Camera-type eye (tissue), 1 donor: ENCODE data around the gene PIP5K1B. TPM values are rescaled to one million over a fixed set of nuclear protein-coding genes. Genes with fewer than 3 reads are reported as not detected.

ENCODE experiments used
- total RNA-seq: library from RNA; depleted of rRNA; stranded (reverse); fragments of >200 nt; gene quantifications from one replicate; pipeline ENCODE4 v1.2.3, GENCODE V29; 2014

Gene PIP5K1B, protein sequence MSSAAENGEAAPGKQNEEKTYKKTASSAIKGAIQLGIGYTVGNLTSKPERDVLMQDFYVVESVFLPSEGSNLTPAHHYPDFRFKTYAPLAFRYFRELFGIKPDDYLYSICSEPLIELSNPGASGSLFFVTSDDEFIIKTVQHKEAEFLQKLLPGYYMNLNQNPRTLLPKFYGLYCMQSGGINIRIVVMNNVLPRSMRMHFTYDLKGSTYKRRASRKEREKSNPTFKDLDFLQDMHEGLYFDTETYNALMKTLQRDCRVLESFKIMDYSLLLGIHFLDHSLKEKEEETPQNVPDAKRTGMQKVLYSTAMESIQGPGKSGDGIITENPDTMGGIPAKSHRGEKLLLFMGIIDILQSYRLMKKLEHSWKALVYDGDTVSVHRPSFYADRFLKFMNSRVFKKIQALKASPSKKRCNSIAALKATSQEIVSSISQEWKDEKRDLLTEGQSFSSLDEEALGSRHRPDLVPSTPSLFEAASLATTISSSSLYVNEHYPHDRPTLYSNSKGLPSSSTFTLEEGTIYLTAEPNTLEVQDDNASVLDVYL
- total RNA-seq, result 29.0 TPM

DNA sequence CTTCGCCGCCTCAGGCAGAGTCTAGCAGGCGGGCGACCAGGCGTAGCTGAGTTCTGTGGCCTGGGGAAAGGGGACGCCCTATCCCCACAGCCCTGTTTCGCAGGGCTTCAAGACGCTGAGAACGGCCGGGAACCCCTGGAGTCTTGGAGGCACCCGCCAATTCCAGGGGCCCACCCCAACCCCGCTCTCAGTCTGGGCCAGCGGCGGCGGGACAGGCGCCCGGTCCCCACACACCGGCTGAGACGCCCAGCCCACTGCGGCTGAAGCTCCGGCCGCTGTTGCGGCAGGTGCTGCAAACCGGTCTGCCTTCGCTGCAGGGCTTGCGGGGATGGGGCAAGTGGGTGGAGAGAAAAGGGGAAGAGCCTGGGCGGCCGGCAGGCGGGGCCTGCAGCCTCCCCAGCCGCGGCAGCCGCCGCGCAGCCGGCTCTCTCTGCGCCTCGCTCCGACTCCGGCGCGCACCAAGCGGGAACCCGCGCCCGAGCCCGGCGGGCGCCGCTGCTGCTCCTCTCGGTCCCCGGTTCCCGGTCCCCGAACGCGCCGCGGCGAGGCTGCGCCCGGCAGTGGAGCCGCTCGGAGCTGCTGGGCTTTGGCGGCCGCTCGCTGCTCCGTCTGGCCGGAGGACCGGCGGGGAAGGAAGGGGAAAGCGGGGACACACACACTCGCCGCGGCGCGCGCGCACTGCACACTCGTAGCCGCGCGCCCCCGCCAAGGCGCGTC lies at the start of gene PIP5K1B:
TSS of gene PIP5K1B (plus strand) at position 427 of the 717 bp plus-strand sequence. CDS start 117,375 bp downstream, outside the sequence.

DNA sequence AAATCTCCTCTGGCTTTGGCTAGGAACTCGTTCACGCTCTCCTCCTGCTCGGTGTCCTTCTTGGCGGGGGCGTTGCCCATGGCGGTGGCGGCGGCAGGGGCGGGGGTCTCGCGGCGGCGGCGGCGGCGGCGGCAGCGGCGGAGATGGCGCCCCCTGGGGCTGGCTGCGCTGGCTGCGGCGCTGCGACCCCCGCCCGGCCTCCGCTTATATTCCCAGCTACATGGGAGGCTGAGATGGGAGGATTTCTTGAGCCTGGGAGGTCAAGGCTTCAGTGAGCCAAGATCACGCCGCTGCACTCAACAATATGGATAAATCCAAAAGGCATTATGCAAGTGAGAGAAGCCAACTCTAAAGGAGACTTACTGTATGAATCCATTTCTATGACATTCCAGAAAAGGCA lies 309.0 kb downstream of the PIP5K1B start, which contains the start of gene PRKACG:
TSS of gene PRKACG (minus strand) at position 101 of the 400 bp plus-strand sequence. CDS start at position 80, 21 bp downstream.

DNA sequence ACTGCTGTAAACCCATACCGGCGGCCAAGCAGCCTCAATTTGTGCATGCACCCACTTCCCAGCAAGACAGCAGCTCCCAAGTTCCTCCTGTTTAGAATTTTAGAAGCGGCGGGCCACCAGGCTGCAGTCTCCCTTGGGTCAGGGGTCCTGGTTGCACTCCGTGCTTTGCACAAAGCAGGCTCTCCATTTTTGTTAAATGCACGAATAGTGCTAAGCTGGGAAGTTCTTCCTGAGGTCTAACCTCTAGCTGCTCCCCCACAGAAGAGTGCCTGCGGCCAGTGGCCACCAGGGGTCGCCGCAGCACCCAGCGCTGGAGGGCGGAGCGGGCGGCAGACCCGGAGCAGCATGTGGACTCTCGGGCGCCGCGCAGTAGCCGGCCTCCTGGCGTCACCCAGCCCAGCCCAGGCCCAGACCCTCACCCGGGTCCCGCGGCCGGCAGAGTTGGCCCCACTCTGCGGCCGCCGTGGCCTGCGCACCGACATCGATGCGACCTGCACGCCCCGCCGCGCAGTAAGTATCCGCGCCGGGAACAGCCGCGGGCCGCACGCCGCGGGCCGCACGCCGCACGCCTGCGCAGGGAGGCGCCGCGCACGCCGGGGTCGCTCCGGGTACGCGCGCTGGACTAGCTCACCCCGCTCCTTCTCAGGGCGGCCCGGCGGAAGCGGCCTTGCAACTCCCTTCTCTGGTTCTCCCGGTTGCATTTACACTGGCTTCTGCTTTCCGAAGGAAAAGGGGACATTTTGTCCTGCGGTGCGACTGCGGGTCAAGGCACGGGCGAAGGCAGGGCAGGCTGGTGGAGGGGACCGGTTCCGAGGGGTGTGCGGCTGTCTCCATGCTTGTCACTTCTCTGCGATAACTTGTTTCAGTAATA lies 330.6 kb downstream of the PIP5K1B start, which contains the start of gene FXN:
TSS of gene FXN (plus strand) at position 315 of the 871 bp plus-strand sequence. CDS start at position 346, 31 bp downstream.

Other genes with a start within 250 kb of the PIP5K1B start
- not detected for gene TMEM252, start 164.4 kb upstream of the PIP5K1B start, total RNA-seq